ENCODE data around the gene SCN4B.

The SCN4B gene

DNA sequence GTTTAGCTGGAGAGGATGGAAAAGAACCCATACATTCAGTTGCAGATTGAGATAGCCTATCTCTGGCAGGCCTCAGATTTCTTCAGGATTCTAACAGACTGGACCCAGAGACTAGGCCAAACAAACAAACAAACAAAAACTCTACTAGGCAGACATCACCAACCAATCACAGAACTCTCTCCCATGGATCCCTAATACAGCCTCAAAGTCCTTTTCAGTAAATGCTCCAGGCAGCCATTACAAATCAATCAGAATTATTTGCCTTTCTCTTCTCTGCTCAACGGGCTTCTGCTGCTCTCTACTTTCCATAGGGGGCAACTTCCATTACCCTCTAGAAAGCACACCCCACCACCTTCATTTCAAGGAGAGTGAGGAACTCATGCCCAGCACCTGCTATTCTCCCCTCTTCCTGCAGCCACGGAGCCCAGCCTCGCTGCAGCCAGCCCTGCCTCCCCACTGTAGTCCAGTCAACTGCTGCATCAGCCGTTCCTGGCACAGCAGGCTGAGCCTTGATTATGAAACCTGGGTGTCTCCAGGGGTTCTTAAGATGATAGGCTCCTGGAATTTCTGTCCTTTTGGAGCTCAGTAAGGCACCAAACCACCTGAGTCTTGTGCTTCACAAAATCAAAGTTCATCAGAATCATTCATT, 46.8 kb downstream of the SCN4B start:
- no peak for DNase-seq

DNA sequence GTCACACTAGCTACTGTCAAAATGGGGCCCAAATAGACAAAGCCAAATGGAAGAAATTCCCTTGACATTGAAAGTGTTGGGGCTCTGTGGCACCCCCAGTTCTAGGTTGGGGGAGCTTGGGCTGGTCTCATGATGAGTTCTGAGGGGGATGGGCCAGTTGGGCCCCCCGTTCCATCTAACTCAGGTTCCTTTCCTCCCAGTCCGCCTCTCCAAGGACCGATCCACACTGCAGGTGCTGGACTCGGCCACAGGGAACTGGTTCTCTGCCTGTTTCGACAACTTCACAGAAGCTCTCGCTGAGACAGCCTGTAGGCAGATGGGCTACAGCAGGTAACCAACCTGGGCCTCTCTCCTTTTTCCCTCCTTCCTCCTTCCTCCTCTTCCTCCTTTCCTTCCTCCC, 48.1 kb downstream of the SCN4B start:
- DNase-seq, result no peak

DNA sequence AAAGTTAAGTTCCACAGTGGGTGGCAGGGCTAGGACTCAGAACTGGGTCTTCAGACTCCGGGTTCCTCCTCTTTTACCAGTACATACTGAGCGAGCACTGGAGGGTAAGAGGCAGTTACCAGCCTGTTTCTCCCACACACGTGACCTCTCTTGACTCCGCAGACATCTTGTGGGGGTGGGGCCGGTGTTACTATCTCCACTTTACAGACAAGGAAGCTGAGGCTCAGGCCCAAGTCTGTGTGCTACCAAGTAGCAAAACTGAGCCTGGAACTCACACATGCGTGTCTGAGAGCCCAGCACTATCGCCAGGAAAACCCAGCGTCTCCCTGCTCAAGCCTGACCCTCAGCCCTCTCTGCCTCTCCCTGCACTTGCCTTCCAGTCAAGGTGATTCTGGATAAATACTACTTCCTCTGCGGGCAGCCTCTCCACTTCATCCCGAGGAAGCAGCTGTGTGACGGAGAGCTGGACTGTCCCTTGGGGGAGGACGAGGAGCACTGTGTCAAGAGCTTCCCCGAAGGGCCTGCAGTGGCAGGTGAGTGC, 49.8 kb downstream of the SCN4B start:
- no peak for DNase-seq

DNA sequence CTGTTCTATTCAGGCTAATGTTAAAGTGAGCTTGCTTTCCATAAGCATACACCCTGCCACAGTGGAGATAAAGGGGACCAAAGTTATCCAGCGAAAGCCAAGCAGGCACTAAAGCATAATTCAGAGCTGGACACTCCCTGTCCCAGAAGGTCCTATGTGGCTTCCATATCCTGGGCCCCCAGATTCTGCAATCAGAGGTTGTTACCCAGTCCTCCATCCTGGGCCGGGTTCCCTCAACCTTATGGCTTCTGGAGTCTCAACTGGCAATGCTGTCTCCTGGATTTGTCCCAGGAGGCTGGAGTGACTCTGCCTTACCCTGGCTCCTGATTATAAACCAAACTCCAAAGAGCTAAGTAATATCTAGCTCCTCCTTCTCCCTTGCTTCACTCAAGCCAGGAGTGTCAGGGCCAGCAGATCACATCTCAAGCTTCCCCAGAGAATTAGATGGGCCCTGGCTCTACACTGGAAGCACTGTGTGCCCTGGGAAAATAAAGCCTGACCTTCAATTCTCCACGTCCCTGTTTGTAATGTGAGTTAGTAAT, 51.9 kb downstream of the SCN4B start:
- no peak for DNase-seq

DNA sequence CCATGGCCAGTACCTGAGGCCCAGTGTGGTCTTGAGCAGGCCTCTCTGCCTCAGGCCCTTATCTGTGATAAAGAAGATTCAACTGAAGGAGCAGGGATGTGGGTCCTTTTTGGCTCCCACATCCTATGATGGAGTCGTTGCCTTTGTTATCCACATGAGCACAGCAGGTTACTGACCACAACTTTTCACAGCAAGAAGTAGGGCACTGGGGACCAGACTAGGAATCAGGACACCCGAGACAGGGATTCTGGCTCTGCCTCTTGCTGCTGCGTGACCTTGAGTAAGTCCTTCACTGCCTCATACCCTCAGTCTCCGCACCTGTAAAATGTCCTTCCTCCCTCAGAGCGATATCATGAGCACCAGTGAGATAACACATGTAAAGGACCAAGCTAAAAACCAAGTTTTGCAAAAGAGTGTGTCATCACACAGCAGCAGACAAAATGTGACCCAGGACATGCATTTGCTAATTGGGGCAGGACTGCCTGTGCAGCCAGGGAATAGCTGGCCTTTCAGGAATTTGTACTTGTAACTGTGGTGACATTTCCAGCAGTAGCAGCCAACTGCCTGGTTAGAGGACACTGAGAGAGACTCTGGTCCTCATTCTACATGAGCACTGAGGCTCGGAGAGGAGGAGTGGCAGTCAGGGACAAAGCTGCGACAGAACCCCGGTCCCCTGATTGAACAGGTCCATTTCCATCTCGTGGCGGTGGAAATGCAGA, 52.6 kb downstream of the SCN4B start:
- DNase-seq, result peak in 1 of 56 donors; percentile 19

DNA sequence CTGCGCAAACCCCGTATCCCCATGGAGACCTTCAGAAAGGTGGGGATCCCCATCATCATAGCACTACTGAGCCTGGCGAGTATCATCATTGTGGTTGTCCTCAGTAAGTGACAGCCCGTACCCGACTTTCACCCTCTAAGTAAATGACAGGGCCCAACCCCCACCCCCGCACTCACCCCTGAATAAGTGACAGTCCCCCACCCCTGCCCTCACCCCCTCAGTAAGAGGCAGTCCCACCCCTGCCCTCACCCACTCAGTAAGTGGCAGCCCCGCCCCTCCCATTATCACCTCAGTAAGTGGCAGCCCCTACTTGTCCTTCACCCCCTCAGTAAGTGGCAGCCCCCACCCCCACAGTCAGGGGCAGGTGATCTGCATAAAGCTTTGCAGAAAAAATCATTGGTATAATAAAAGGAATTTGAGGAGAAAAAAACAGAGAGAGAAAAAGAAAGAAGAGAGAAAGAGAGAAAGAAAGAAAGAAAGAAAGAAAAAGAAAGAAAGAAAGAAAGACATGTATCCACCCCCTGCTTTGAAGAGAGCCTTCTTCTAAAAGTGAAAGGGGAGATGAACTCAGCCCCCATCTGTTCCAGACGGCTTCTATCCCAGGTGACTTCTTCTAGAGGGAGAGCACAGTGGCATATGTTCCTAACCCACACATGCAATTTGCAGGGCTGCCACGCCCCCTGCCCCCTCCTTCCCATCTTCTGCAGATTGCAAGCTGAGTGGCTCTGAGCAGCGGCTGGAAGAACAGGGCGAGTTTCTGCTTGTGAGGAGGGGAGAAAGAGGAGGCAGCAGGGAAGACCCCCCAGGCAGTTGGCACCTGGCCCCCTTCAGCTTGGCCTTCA, 53.4 kb downstream of the SCN4B start:
- DNase-seq, result peak in 39 of 56 donors; percentile 11 to 90 (median 55)

DNA sequence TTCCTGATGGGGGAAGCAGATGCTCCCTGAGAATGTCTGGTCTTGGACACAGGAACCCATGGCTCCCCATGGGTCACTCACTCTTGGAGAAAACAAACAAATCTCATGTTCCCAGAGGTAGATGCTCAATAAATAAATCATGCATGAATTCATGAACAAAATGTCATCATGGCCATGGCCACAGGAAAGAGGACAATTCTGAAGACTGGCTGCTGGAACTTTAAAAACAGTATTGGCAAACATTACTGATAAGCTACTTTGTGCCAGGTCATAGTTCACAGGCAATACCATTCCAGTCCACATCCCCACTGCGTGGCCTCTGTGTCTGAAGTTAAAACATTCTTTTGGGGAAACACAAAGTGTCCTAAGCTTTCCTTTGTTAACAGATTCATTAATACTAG, 56.7 kb downstream of the SCN4B start:
- no peak for DNase-seq

DNA sequence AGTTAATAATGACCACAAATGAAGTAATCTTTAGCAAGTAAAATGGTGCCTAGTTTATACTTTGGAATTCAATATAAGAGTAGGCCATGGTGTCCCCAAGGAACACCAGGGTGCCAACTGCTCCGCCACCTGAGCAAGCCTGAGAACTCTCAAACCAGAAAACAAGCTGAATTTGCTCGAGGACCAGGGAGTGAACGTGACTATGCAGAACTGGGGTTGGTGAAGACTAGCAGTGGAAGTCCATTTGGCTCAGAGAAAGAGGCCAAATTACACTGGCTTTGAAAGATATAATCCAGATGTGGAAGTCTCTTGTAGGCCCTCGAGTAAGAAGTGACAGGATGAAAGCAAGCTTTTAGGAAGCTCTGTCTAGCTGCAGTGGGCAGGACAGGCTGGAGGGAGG, 57.1 kb downstream of the SCN4B start:
- no peak for DNase-seq

DNA sequence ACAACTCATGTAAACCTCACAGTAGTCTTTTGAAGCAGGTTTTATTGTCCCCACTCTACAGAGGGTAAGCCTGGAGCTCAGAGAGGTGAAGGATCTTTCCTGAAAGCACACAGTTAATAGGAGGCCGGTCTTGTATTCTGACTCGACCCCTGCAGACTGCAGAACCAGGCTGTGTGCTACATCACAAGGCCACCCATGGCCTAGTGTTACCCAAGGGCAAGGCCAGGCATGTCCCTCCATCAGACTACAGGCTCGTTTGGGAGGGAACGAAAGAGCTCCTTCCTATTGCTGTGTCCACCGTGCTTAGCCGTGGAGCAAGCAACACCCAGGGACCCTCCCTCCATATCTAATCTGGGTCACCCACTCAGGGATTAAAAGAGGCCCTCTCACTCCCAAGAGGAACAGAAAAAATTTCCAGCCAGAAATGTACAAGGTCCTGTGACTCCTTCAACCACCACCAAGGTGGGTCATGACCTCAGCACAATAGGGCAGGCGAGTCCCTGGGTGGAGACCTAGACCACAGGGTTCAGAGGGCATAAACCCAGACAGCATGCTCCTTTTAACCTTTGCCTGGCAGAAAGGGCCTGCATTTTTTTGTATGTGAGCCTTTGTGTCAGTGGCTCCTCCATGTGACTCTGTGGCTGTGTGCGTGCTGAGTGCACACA, 59.6 kb downstream of the SCN4B start:
- no peak for DNase-seq

DNA sequence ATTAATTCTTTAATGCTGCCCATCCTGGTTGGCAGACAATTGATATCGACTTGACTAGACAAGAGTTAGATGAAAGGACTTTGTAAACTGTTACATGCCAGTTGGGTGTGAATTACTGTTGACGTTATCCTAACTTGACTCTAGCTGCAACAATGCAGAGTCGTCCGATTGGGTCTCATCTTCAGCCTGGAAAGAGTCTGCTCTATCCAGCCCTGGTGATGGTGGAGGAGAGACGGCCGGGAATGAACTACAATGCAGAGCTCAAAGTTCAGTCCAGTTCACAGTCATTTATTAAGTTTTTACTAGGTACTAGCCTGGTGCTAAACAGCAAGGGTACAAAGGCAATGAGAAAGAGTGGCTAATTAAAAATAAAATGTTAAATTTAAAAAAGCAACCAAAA, 60.9 kb downstream of the SCN4B start:
- DNase-seq, result no peak

DNA sequence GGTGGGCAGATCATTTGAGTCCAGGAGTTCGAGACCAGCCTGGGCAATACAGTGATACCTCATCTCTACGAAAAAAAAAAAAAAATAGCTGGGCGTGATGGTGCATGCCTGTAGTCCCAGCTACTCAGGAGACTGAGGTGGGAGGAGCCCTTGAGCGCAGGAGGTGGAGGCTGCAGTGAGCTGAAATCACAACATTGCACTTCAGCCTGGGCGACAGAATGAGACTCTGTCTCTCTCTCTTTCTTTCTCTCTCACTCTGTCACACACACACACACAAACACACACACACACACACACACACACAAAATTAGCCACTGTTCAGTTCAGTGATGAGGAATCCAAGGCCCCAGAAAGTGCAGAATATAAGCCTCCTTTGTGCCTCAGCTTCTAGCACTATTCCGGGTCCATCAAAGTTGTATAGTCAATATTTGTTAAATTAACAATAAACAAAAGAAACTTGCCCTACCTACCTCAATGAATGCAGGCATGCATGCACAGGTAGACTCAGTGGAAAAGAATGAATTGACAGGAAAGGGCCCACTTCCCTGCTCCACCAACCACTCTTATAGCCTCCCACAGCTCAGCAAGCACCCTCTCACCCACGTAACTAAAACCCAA, 62.0 kb downstream of the SCN4B start:
- peak in 8 of 56 donors; percentile 7 to 41 (median 22) for DNase-seq

DNA sequence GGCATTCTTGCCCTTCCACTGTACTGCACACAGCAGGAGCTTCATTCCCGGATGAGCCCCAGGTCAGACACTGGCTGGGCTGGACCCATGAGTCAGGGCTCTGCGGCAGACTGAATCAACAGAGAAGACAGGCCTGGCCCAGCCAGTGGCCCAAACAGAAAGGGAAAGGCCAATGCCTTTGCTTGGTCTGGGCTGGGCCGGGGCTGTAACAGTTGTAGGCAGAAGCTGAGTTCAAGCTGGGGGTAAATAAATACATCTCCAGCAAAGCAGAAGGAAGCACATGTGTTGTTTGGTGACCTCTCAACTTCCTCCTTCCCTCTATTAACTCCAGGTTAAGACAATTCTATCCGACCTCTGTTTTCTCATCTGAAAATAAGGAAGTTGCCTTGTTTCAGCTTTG, 64.1 kb downstream of the SCN4B start:
- DNase-seq, result peak in 1 of 56 donors; percentile 13

DNA sequence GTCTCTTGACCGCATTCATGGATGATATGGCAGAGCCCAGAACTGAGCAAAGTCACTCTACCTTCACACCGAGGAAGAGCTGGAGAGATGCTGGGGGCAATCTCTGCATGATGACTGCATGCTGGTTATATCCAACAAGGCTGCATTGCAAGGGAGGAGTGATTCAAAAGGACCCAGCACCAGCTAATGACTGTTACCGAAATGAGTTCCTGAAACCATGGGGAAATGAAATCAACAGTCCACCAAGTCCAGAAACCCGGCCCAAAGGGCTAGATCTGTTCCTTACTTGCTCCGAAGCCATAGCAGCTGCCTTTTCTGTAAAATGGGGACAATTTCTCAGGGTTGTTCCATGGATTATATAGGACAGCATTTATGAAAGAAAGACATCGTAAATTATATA, 64.7 kb downstream of the SCN4B start:
- DNase-seq, result no peak

DNA sequence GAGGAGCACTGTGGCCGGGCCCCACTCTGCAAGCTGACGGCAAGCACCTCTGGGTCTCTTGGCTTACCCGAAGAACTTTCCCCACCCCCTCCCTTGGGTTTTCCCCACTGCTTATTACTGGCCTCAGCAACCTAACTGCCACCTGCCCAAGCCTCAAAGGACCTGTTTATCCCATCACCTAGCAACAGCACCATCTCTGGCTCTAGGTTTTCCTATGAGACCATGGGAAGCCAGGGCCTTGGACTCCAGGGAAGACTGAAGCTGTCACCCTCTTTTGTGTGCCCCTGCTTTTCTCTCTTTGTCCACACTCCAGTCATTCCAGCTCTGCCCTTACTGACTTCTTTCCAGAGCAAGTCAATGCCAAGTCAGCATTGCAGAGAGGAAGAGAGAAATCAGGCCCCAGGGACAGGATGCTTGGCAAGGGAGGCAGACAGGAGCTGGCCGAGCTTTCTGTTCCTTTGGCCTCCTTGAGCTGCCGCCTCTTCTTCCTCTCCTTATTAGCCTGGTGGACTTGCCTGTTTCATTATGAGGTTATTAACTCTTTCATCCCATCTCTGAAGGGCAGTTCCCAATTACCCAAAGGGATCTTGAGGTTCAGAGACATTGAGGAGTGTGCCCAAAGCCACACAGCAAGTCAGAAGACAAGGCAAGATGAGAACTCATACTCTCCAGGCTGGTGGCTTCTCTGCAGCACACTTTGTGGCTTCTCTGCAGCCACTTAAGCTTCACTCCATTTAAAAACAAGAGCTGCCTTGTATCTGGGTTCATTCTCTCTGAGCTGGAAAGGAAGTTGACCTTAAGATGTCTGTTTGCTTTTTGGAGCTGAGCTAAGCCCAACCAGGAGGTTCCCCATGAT, 65.5 kb downstream of the SCN4B start, which contains the start of gene SMIM35:
TSS of gene SMIM35 (minus strand) at position 51 of the 856 bp plus-strand sequence. CDS start 206 bp downstream, outside the sequence.
- DNase-seq, result peak in 4 of 56 donors; percentile 6 to 13 (median 10)

DNA sequence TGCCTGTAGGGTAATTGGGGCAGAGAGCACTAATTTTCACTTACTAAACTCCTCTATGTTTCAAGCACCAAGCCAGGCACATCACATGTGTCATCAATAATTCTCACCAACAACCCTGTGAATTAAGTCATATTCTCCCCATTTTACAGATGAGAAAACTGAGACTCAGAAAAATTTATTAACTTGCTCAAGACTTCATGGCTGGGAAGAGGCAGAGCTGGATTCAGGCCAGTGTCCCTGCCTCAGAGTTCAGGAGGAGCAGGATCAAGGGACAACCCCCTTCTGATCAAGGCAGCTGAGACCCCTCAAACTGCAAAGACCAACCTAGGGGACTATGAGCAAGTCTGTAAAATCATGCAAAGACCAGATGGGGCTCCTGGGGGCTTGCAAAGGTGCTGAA, 68.0 kb downstream of the SCN4B start:
- DNase-seq, result no peak

DNA sequence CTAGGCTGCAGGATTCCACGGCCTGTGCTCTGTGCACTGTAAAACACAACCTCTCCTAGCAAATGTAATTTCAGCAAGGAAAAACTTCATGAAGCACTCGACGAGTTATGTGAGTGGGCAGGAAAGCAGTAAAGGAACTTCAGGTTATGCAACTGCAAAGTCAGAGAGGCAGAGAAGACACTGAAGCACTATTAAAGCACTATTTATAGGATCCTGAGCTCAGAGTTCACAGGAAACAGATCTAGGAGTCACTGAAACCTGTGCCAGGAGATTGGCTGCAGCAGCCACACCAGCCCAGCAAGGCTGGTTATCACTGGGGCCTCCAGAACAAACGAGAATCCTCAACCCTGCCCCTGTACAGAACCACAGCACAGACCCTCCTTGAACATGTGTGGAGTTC, 68.4 kb downstream of the SCN4B start:
- DNase-seq, result peak in 14 of 56 donors; percentile 25 to 76 (median 42)

Measured in nucleus accumbens (tissue), 56 donors.